GM23338 (cell line): ENCODE data around the gene LCE2C. TPM values are rescaled to one million over a fixed set of nuclear protein-coding genes. Genes with fewer than 3 reads are reported as not detected.

Experiments
- ATAC-seq: fragments of 200-7000 bp; cut with Tn5 transposase; 3 replicates; pipeline ENCODE4 v1.9.1; 2020
- DNase-seq: peaks from one replicate; pipeline ENCODE4 v3.0.0-alpha.2; 2015; ENCODE audit warnings: low spot score
- H2AFZ ChIP-seq: fragments of 200-600 bp; sonication (generic); 2 replicates; pipeline ENCODE4 v1.8.0; 2016; ENCODE audit warnings: antibody characterized with exemption, mild to moderate bottlenecking, moderate library complexity
- H3F3A ChIP-seq: fragments of 200-600 bp; sonication (generic); replicated peaks from 2 replicates; pipeline ENCODE4 v1.8.0; 2017; ENCODE audit warnings: antibody characterized with exemption, mixed run types, low read depth
- H3K27ac ChIP-seq: fragments of 200-600 bp; sonication (generic); 2 replicates; pipeline ENCODE4 v1.6.1; 2016; ENCODE audit warnings: low read depth
- H3K27me3 ChIP-seq: fragments of 200-600 bp; sonication (generic); 2 replicates; pipeline ENCODE4 v1.8.0; 2016; ENCODE audit warnings: mild to moderate bottlenecking, mixed run types, moderate library complexity; ENCODE audit not compliant: insufficient read depth
- H3K36me3 ChIP-seq: fragments of 200-600 bp; sonication (generic); 2 replicates; pipeline ENCODE4 v1.8.0; 2016; ENCODE audit warnings: mild to moderate bottlenecking; ENCODE audit not compliant: insufficient read depth
- H3K4me1 ChIP-seq: fragments of 200-600 bp; sonication (generic); 2 replicates; pipeline ENCODE4 v1.8.0; 2016; ENCODE audit warnings: mild to moderate bottlenecking, moderate library complexity; ENCODE audit not compliant: insufficient read depth
- H3K4me2 ChIP-seq: fragments of 200-600 bp; sonication (generic); 2 replicates; pipeline ENCODE4 v1.7.1; 2017; ENCODE audit warnings: mixed run types
- H3K4me3 ChIP-seq: fragments of 200-600 bp; sonication (generic); 2 replicates; pipeline ENCODE4 v1.6.1; 2016; ENCODE audit warnings: mixed run types
- H3K79me2 ChIP-seq: fragments of 200-600 bp; sonication (generic); replicated peaks from 2 replicates; pipeline ENCODE4 v1.8.0; 2017; ENCODE audit warnings: mild to moderate bottlenecking; ENCODE audit not compliant: insufficient read depth
- H3K9me2 ChIP-seq: fragments of 200-600 bp; sonication (generic); 2 replicates; pipeline ENCODE4 v1.8.0; 2017; ENCODE audit not compliant: insufficient read depth
- H4K20me1 ChIP-seq: fragments of 200-600 bp; sonication (generic); replicated peaks from 2 replicates; pipeline ENCODE4 v1.8.0; 2017; ENCODE audit warnings: mild to moderate bottlenecking; ENCODE audit not compliant: insufficient read depth
- H3K27ac Mint-ChIP-seq: 2 replicates; pipeline ENCODE4 v1.8.0; 2020; ENCODE audit warnings: inconsistent platforms, mild to moderate bottlenecking, moderate library complexity, mixed read lengths
- H3K27me3 Mint-ChIP-seq: 3 replicates; pipeline ENCODE4 v1.8.0; 2022; ENCODE audit warnings: low read depth, mild to moderate bottlenecking, moderate library complexity, mixed read lengths, inconsistent platforms; ENCODE audit not compliant: insufficient read depth, poor library complexity
- H3K36me3 Mint-ChIP-seq: 3 replicates; pipeline ENCODE4 v1.8.0; 2021; ENCODE audit warnings: low read depth, mild to moderate bottlenecking, inconsistent platforms, moderate library complexity, mixed read lengths
- H3K4me1 Mint-ChIP-seq: 3 replicates; pipeline ENCODE4 v1.8.0; 2020; ENCODE audit warnings: mild to moderate bottlenecking, inconsistent platforms, mixed read lengths
- H3K4me3 Mint-ChIP-seq: 3 replicates; pipeline ENCODE4 v1.8.0; 2021; ENCODE audit warnings: moderate library complexity, mild to moderate bottlenecking, inconsistent platforms, mixed read lengths
- H3K9me3 Mint-ChIP-seq: 3 replicates; pipeline ENCODE4 v1.8.0; 2020; ENCODE audit warnings: moderate library complexity, mild to moderate bottlenecking, inconsistent platforms, mixed read lengths
- CTCF ChIP-seq, 2 experiments: fragments of 200-600 bp in 1 of 2; sonication (generic) in 1 of 2; conservative IDR thresholded peaks; 2 replicates each; pipeline versions ENCODE4 v1.5.1 to v1.6.1; 2016 to 2017; ENCODE audit warnings: antibody characterized with exemption in 2 of 2, low read depth in 2 of 2, mild to moderate bottlenecking in 2 of 2, moderate library complexity in 1 of 2
- POLR2AphosphoS5 ChIP-seq: IDR thresholded peaks from 2 replicates; pipeline ENCODE4 v1.6.1; 2016; ENCODE audit warnings: antibody characterized with exemption, low read depth
- ZNF114 ChIP-seq: fragments of 250-450 bp; sonication (Bioruptor Pico); IDR thresholded peaks from 2 replicates; pipeline ENCODE4 v1.5.0; 2020; ENCODE audit warnings: mild to moderate bottlenecking, moderate library complexity
- ZNF331 ChIP-seq: fragments of 250-450 bp; sonication (Bioruptor Pico); IDR thresholded peaks from 2 replicates; pipeline ENCODE4 v1.5.0; 2020; ENCODE audit warnings: low read depth, mild to moderate bottlenecking, moderate library complexity
- ZNF462 ChIP-seq: fragments of 250-450 bp; sonication (Bioruptor Pico); IDR thresholded peaks from 2 replicates; pipeline ENCODE4 v1.5.0; 2020; ENCODE audit warnings: mild to moderate bottlenecking, moderate library complexity
- polyA plus RNA-seq: library from polyadenylated mRNA; unstranded; fragments of >200 nt; fragmentation: Nextera tagmentation; extraction: Ambion mirVana; gene quantifications from 2 replicates; pipeline ENCODE4 v1.2.1, GENCODE V29; 2016
- total RNA-seq: library from RNA; depleted of rRNA; stranded (reverse); fragments of >200 nt; shearing (Covaris generic); gene quantifications from 2 replicates; pipeline ENCODE4 v1.2.3, GENCODE V29; 2014
- TF ChIP-seq, protein P1 (sequence below): IDR thresholded peaks from one replicate; pipeline ENCODE4 v1.6.1; 2018; ENCODE audit warnings: antibody characterized with exemption; ENCODE audit not compliant: unreplicated experiment

The LCE2C gene
- total and polyA plus RNA-seq, 2 experiments from 2014 or later = not detected

- TF ChIP-seq, protein P1, sequence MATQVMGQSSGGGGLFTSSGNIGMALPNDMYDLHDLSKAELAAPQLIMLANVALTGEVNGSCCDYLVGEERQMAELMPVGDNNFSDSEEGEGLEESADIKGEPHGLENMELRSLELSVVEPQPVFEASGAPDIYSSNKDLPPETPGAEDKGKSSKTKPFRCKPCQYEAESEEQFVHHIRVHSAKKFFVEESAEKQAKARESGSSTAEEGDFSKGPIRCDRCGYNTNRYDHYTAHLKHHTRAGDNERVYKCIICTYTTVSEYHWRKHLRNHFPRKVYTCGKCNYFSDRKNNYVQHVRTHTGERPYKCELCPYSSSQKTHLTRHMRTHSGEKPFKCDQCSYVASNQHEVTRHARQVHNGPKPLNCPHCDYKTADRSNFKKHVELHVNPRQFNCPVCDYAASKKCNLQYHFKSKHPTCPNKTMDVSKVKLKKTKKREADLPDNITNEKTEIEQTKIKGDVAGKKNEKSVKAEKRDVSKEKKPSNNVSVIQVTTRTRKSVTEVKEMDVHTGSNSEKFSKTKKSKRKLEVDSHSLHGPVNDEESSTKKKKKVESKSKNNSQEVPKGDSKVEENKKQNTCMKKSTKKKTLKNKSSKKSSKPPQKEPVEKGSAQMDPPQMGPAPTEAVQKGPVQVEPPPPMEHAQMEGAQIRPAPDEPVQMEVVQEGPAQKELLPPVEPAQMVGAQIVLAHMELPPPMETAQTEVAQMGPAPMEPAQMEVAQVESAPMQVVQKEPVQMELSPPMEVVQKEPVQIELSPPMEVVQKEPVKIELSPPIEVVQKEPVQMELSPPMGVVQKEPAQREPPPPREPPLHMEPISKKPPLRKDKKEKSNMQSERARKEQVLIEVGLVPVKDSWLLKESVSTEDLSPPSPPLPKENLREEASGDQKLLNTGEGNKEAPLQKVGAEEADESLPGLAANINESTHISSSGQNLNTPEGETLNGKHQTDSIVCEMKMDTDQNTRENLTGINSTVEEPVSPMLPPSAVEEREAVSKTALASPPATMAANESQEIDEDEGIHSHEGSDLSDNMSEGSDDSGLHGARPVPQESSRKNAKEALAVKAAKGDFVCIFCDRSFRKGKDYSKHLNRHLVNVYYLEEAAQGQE = no peak
- no peak for TF ChIP-seq ZNF114 (CRISPR knock-in tag)
- no peak for TF ChIP-seq POLR2AphosphoS5
- TF ChIP-seq CTCF (conservative IDR thresholded peaks at IDR 0.05; ENCODE audit: low read depth in 2 of 2) = no peak
These were observed 34.7 kb upstream of the LCE2C start (continued) for GRCh38 chr1:152640351-152640750.

DNA sequence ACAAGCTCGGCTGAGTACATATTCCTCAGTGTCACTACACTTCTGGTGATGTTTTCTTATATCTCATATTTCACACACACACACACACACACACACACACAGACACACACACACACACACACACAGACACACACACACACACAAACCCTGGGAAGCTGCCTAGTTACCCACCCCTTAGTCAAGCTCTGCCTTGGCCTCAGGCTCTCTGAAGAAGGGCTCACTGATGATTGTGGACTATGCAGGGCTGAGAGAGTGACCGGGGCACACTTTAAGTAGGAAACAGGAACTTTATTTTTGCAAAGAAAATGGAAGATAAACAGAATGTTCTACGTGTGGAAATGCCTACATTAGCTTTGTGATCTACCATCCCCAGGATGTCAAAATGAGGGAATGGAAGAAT lies 31.1 kb upstream of the LCE2C start:
- Histone ChIP-seq H2AFZ (no peak overlapping the region), H3K4me2 (no peak overlapping the region), H4K20me1 (no peaks in the 10 kb centered on the region), H3K36me3 (no peaks in the 10 kb centered on the region), H3K9me2 (peaks cover 10% of the 10 kb centered on the region), H3K27me3 (no peaks in the 10 kb centered on the region), H3K27ac (no peak overlapping the region), H3F3A (no peaks in the 10 kb centered on the region), H3K4me3 (no peak overlapping the region), H3K4me1 (no peaks in the 10 kb centered on the region), H3K79me2 (no peaks in the 10 kb centered on the region)
- no peak for DNase-seq
- Mint-ChIP-seq H3K4me1 (no peaks in the 10 kb centered on the region), H3K9me3 (no peaks in the 10 kb centered on the region), H3K4me3 (no peak overlapping the region), H3K36me3 (no peaks in the 10 kb centered on the region), H3K27ac (no peak overlapping the region), H3K27me3 (no peaks in the 10 kb centered on the region)
- ATAC-seq = no peak
- TF ChIP-seq, protein P1 = no peak
- TF ChIP-seq ZNF462 (no peak), ZNF331 (CRISPR knock-in tag) (no peak)
